OCI-M2 (cell line): ENCODE measurements around the gene HMOX2.

Experiments used
- DNase-seq: peaks from one replicate; lab custom pipeline; 2025; ENCODE audit not compliant: unreplicated experiment; lab: John Stamatoyannopoulos, UW

Gene HMOX2

DNA sequence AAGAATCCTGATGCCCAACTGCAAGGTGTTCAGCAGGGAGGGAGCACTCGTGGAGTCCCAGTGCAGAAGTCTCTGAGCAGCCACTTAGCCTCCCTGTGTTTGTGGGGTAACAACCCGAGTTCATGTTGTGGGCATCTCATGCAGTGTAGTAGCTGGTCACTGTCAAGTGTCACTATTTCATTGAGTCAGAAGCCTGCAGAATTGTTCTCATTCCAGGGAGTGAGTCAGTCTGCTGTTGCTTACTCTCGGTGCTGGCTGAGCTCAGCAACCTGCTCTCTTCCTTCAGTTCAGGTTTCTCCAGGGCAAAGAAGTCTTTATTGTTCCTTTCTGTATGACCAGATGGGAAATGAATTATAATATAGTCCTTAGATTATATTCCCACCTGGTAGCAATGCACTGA is 24.1 kb downstream of the HMOX2 start:
- DNase-seq = no peak

DNA sequence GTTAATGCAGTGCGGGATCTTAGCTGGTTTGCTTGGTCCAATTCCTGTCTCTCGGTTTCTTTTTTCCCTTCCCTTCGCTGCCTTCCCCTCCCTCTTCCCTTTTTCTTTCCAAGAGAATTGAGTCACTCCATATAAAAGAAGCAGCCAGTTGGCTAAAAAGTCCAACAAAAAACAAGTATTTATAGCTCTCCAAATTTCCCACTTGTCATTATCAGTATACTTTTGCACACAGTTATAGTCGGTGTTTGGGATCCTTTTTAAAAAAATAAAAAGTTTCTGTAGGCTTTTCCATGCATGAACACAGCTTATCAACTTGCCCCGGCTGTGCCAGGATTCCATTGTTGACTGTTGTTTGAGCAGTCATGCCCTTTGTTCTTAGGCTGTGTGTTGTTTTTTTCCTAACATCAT is 24.9 kb downstream of the HMOX2 start:
- no peak for DNase-seq

DNA sequence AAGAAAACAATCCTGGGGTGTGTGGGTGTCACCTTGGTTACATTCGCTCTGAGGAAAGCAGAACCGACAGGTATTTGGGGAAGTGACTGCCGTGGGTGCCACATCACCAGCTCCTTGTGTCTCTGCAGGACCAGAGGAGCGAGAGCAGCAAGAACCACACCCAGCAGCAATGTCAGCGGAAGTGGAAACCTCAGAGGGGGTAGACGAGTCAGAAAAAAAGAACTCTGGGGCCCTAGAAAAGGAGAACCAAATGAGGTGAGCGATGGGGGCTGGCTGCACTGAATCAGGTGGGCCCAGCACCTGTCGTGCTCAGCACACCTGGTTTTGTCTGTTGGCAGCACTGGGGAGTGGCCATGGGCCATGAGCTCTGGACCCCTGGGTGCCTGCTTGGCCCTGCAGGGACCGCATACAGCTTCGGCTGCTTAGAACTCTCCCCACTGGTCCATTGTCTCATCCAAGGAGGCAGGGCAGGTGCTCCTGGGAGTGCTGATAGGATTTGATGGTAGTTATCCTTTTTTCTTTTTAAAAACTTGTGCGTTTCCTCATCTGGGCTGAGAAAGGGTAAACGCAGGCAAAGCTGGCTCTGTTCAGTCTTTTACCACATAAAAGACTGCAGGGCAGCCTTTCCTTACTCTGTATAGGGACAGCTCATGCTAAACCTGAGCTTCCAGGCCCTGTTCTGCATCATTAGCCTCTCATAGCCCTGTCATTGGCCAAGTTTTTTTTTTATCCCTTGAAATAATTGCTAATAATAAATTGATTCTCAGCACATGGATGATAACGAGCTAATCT is 29.4 kb downstream of the HMOX2 start:
- no peak for DNase-seq

GRCh38 chr16:4506450-4506849 is 30.3 kb downstream of the HMOX2 start:
- no peak for DNase-seq

GRCh38 chr16:4507588-4508345 is 31.6 kb downstream of the HMOX2 start:
- DNase-seq = no peak

DNA sequence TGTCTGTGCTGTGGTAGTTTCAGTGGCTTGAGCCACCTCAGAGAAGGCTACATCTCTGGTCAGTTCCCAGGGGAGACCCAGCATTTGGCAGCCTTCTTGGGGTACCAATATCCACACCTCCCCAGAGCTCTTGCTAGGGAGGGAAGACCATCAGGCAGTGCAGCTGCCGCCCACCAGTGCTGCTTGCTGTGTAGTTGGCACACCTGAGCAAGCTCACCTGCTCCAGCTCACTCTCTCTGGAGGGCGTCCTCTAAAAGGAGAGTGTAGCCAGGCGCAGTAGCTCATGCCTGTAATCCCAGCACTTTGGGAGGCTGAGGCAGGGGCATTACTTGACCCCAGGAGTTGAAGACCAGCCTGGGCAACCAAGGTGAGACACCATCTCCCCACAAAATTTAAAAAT is 32.6 kb downstream of the HMOX2 start:
- no peak for DNase-seq

DNA sequence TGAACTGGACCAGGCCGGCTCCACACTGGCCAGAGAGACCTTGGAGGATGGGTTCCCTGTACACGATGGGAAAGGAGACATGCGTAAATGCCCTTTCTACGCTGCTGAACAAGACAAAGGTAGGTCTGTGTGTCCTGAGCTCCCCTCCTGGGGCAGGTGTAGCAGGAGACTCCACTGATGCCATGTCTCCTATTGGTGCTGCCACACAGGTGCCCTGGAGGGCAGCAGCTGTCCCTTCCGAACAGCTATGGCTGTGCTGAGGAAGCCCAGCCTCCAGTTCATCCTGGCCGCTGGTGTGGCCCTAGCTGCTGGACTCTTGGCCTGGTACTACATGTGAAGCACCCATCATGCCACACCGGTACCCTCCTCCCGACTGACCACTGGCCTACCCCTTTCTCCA is 33.2 kb downstream of the HMOX2 start:
- no peak for DNase-seq

DNA sequence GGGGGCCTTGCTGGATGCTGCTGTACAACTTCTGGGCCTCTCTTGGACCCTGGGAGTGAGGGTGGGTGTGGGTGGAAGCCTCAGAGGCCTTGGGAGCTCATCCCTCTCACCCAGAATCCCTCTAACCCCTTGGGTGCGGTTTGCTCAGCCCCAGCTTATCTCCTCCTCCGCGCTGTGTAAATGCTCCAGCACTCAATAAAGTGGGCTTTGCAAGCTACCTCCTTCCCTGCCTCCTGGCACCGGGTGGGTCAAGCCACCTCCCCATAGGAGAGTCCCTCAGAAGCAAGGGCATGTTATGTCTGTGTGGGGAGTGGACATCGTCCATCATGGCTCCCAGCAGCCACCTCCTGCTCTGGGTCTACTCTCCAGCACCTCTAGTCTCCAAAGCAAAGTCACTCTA is 33.9 kb downstream of the HMOX2 start:
- no peak for DNase-seq

- DNase-seq = no peak
Observed at GRCh38 chr16:4510747-4511426, 34.7 kb downstream of the HMOX2 start.

GRCh38 chr16:4511441-4512082 is 35.4 kb downstream of the HMOX2 start:
- DNase-seq = no peak

DNA sequence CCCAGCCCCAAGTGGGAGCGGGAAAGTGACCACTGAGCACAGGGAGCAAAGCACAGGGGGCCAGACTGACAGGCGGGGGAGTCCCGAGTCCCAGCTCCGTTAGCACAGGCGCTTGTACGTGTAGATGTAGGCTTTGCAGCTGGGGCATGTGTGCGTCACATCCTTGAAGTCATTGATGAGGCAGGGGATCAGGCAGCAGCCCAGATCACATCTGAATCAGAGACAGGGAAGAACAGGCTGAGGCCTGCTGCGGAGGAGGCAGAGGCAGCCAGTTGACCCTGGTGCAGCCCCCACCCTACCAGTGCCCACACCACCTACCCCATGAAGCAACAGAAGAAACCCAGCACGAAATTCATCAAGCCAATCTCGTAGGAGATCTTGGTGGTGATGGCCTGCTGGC is 36.3 kb downstream of the HMOX2 start:
- DNase-seq = no peak

GRCh38 chr16:4513086-4513860 is 37.1 kb downstream of the HMOX2 start:
- no peak for DNase-seq

DNA sequence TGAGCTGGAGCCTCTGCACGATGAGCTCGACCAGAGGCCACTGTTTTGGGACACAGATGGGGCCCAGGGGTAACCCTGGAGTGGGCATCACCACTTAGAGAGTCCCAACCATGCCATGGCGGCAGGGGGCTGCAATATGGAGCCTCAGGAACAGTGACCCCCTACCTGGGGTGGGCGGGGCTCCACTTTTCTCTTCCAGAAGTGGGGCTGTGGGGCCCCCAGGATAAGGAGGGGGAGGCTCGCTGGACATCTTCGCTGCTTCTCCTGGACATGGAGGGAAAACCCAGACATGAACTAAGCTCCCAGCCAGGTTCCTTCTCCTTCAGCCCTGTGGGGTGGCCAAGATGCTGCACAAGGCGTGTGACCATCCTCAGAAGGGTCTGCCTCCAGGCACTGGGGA is 37.7 kb downstream of the HMOX2 start:
- no peak for DNase-seq

DNA sequence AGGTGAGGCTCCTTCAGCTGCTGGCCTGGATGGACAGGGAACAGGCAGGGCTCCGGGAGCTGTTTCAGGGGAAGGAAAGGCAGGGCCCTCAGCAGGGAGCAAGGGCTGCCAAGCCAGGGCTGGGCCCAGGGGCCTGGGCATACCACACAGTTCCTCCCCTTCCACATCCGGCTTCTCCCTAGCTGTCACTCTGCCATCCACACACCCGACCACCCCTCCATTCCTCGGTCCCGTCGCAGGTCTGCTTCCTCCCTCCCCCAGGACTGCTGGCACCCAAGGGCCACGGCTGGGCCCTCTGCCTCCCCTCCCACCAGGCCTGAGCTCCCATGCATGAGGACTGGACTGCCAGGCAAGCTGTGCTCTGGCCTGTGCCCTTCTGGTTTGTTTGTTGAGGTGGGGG is 38.4 kb downstream of the HMOX2 start:
- no peak for DNase-seq

DNA sequence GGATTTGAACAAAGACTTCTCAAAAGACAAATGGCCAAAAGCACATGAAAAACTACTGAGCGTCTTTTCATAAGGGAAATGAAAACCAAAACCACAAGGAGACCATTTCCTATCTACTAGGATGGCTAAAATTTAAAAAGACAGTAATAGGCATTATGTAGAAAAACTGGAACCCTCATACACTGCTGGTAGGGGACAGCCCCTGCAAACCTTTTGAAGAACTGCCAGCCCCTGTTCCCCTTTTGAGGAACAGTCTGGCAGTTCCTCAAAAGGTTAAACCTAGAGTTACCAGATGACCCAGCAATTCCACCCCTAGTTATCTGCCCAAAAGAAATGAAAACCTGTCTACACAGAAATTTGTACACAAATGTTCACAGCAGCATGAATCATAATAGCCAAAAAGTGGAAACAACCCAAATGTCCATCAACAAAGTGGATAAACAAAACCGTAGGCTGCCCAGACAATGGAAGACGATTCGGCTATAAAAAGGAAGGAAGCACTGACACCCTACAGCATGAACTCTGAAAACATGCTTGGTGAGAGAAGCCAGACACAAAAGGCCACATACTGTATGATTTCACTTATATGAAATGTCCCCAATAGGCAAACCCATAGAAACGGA is 39.5 kb downstream of the HMOX2 start:
- DNase-seq = no peak

GRCh38 chr16:4517812-4518680 is 41.8 kb downstream of the HMOX2 start:
- DNase-seq = no peak

DNA sequence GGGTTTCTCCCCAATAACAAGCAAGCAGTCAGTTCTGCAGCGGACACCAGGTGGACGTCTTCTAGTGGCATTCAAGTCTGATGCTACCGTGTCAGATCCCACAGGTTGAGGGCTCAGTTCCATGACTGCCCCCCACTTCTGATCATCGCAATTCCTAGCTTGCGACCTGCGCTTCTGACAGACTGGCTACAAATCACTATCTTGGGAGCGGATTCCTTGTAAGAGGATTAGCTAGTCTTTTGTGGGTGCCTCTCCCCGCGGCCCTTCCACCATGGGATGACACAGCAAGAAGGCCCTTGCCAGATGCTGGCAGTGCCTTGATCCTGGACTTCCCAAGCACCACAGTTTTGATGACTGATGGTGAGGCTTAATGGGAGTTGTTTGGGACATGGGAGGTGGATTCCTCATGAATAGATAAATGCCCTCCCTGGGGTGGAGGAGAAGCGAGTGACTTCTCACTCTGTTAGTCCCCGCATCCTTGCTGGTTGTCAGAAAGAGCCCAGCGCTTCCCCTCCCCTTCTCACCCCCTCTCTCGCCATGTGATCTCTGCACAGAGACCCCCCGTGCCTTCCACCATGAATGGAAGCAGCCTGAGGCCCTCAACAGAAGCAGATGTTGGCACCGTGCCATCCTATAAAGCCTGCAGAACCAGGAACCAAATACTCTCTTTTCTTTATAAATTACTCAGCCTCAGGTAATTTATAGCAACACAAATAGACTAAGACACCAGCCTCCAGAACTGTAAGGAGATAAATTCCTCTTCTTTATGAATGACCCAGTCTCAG is 43.3 kb downstream of the HMOX2 start:
- DNase-seq = no peak

GRCh38 chr16:4520913-4521312 is 44.7 kb downstream of the HMOX2 start:
- no peak for DNase-seq
